Raji (cell line): ENCODE data around the gene DLK2.

Source experiments
- POLR2A ChIP-seq: IDR thresholded peaks from 2 replicates; pipeline ENCODE4 v1.6.1; 2011; ENCODE audit warnings: low read depth, low read length, control low read depth; ENCODE audit not compliant: insufficient read depth

DLK2 gene

DNA sequence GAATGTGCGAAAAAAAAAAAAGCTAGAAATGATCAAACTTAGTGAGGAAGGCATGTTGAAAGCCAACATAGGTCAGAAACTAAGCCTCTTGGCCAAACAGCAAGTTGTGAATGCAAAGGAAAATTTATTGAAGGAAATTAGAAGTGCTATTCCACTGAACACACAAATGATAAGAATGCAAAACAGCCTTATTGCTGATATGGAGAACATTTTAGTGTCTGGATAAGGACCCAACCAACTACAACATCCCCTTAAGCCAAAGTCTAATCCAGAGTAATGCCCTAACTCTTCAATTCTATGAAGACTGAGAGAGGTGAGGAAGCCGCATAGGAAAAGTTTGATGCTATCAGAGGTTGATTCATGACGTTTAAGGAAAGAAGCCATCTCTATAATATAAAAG, 33.5 kb downstream of the DLK2 start:
- TF ChIP-seq POLR2A: no peak

DNA sequence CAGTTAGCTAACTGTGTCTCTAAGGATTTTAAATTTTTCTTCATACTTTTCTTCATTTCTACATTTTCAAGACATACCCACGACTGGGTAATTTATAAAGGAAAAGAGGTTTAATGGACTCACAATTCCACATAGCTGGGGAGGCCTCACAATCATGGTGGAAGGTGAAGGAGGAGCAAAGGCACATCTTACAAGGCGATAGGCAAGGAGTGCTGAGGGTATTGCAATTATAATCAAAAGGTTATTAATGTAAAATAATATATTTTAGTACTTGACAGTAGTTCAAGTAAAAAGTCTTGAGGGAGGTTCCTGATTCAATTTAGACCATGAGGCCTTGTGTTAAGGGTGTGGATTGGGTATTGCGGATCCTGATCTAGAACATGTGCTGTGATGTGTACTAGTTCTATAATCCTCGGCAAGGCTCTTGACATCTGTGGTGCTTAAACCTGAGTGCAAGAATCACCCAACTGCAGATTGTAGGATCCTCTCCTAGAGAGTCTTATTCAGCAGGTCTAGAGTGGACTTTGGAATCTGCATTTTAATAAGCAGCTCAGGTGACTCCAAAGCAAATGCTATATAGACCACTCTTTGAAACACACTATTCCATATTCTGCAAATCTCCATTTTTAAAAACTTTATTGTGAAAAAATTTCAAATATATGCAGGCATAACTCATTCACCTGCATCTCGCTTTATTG, 35.2 kb downstream of the DLK2 start:
- no peak for TF ChIP-seq POLR2A

DNA sequence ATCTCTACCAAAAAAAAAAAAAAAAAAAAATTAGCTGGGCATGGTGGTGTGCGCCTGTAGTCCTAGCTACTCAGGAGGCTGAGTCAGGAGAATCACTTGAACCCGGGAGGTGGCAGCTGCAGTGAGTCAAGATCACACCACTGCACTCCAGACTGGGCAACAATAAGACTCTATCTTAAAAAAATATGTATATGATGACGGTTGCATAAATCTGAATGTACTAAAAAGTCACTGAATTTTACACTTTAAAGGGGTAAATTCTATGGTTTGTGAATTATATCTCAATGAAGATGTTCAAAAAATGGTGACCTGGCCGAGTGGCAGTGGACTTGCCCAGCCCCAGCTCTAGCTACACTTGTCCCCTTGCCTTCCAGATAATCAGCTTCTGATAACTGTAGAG, 38.4 kb downstream of the DLK2 start:
- no peak for TF ChIP-seq POLR2A

DNA sequence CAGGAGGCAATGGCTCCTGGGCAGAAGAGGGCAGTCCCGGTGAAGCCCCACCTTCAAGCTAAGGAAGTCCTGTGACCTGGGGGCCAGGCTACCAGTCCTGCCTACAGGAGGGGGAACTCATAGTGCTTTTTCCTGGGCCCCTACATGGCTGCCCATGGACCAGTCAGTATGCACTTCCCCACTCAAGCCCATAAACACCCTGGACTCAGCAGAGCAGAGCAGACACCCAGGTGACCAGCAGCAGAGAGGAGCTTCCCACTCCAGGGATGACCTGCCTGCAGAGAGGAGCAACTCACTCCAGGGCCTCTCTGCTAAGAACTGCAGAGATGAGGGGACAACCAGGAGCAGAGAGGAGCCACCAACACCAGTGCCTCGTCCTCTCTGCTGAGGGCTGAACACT, 42.3 kb downstream of the DLK2 start:
- TF ChIP-seq POLR2A: no peak

DNA sequence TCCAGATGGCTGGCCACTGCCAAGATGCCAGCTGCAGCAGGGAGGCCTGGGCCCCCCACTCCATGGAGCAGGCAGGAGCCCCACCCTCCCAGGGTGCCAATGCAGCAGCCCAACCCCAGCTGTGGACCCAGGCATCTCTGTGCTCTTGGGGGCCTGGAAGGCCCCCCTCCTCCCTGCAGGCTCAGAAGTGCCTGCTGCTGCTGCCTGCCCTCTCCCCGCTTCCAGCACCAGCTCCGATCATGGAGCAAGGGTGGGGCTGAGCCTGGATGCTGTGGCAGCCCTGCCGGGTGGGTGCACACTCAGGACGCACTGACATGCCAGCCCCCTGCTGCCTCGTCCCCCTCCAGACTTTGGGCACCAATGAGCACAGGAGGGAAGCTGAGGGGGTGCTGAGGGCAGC, 42.8 kb downstream of the DLK2 start:
- TF ChIP-seq POLR2A: no peak

DNA sequence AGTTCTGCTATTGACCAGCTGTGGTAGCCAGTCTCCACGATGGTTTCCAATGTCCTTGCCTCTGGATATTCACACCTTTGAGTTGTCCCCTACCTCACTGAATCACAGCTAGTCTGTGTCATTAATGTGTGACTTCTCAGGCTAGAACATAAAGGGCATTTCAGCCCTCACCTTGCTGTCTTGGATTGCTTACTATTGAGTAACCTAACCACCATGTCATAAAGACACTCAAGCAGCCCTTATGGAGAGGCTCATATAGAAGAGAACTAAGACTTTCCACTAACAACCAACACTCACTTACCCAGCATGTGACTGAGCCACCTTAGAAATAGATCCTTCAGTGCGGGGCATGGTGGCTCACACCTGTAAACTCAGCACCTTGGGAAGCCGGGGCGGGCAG, 47.1 kb downstream of the DLK2 start:
- TF ChIP-seq POLR2A: no peak

DNA sequence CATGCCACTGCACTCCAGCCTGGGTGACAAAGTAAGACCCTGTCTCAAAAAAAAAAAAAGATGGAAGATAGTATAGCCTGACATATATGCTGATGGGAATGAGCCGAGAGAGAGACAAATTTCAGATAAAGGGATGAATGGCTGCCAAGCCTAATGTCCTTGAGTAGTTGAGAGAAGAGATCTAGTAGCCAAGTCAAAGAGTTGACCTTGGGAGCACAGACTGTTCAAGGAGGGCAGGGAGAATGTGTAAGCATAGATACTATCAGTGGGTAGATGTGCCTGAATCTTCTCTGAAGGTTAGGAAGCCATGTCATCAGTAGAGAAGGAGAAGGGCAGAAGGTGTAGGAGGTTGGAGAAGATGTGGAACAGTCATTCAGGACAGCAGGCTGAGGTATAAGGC, 48.1 kb downstream of the DLK2 start:
- no peak for TF ChIP-seq POLR2A

DNA sequence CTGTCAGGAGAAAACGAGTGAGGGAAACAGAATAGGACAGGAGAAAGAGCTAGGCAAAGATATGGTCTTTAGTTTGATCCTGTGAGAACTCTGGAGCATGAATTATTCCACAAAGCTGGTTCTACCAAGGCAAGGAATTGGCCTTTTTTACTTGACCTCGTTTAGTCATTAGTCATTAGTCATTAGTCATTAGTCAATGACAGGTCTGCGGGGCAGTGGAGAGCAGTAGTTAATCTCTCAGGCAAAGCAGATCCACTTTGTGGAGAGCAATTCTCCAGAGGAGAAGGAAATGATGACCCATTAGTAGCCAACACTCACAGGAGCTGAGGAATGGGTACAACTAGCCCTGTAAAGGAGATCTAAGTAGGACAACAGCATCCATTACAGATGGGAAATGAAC, 50.0 kb downstream of the DLK2 start:
- TF ChIP-seq POLR2A: no peak

DNA sequence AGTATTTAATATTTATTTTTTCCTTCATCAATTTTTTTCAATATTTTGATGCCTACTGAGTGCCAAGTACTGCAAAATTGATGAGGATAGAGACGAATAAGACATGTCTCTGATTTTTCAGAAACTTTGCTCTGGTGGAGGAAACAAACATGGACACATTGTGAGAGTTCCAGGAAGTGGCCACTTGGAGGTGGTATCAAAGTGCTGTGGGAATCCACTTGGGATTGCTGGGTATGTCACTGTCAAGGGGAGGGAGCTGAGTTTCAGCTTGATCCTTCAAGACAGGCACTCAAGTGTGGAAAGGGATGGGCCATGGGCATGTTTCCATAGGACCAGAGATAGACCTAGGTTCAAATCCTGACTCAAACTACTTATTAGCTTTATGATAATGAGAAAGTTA, 52.5 kb downstream of the DLK2 start:
- TF ChIP-seq POLR2A: no peak

DNA sequence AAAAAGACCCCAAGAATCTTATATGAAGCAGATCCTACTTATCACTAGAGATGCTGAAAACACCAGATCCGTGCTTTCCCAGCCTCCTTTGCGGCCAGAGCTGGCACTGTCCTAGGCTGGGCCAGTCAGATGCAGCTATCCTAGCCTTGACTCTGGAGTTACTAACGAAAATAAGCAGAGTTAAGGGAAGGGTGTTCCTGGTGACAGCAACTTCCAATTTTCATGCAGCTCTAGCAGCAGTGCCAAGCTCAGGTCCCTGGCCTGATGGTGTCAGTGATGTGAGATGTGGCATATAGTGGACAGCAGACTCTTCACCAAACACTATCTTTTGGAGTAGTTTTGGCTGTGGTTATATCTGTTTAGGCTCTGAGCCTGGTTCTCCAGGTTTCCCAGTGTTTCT, 53.6 kb downstream of the DLK2 start:
- no peak for TF ChIP-seq POLR2A
